Mesenchymal stem cell (in vitro differentiated cells and primary cell): ENCODE data around the gene NUDCD3.

Experiments
- DNase-seq: peaks from one replicate; pipeline ENCODE4 v3.0.0-alpha.2; 2013
- H2AFZ ChIP-seq: one replicate; pipeline ENCODE4 v1.6.1; 2013; ENCODE audit warnings: low read depth, mild to moderate bottlenecking, control low read depth, inconsistent platforms, low read length, moderate library complexity
- H2AK5ac ChIP-seq: 2 replicates; pipeline ENCODE4 v1.6.1; 2013; ENCODE audit warnings: low read length, moderate library complexity, mild to moderate bottlenecking, inconsistent platforms; ENCODE audit not compliant: severe bottlenecking
- H2BK120ac ChIP-seq: one replicate; pipeline ENCODE4 v1.6.1; 2013; ENCODE audit warnings: low read depth, mild to moderate bottlenecking, inconsistent platforms, low read length, moderate library complexity
- H2BK12ac ChIP-seq, 2 experiments: one replicate each; pipeline ENCODE4 v1.6.1; 2013; ENCODE audit warnings: inconsistent platforms in 2 of 2, low read length in 2 of 2, mild to moderate bottlenecking in 2 of 2, moderate library complexity in 2 of 2, control low read depth in 1 of 2
- H2BK15ac ChIP-seq: one replicate; pipeline ENCODE4 v1.6.1; 2013; ENCODE audit warnings: mild to moderate bottlenecking, low read depth, inconsistent platforms; ENCODE audit not compliant: poor library complexity, severe bottlenecking
- H2BK5ac ChIP-seq: 2 replicates; pipeline ENCODE4 v1.6.1; 2013; ENCODE audit warnings: low read depth, mild to moderate bottlenecking, low read length, control low read depth, inconsistent platforms; ENCODE audit not compliant: poor library complexity, severe bottlenecking
- H3K14ac ChIP-seq, 2 experiments: one replicate each; pipeline ENCODE4 v1.6.1; 2013; ENCODE audit warnings: inconsistent platforms in 2 of 2, low read length in 2 of 2, control low read depth in 1 of 2, mild to moderate bottlenecking in 1 of 2, moderate library complexity in 1 of 2
- H3K18ac ChIP-seq, 2 experiments: one replicate each; pipeline ENCODE4 v1.6.1; 2013; ENCODE audit warnings: inconsistent platforms in 2 of 2, low read length in 2 of 2, control low read depth in 1 of 2, low read depth in 1 of 2, mild to moderate bottlenecking in 1 of 2
- H3K23ac ChIP-seq, 2 experiments: one replicate each; pipeline ENCODE4 v1.6.1; 2013; ENCODE audit warnings: inconsistent platforms in 2 of 2, low read length in 2 of 2, mild to moderate bottlenecking in 2 of 2, moderate library complexity in 2 of 2, control low read depth in 1 of 2
- H3K27ac ChIP-seq: 2 replicates; pipeline ENCODE4 v1.5.1; 2013; ENCODE audit warnings: mild to moderate bottlenecking, moderate library complexity, low read length, control low read depth, inconsistent platforms; ENCODE audit not compliant: poor library complexity, severe bottlenecking
- H3K27me3 ChIP-seq, 2 experiments: 2 replicates each; pipeline versions ENCODE4 v1.6.1 to v1.7.0; 2013; ENCODE audit warnings: low read length in 2 of 2, mild to moderate bottlenecking in 2 of 2, moderate library complexity in 2 of 2, control low read depth in 1 of 2, inconsistent platforms in 1 of 2; ENCODE audit not compliant: control insufficient read depth in 1 of 2, insufficient read depth in 1 of 2
- H3K36me3 ChIP-seq, 2 experiments: 2 replicates each; pipeline versions ENCODE4 v1.6.1 to v1.7.0; 2013; ENCODE audit warnings: low read length in 2 of 2, control low read depth in 1 of 2, inconsistent platforms in 1 of 2, low read depth in 1 of 2, mild to moderate bottlenecking in 1 of 2; ENCODE audit not compliant: insufficient read depth in 2 of 2, control insufficient read depth in 1 of 2
- H3K4ac ChIP-seq, 2 experiments: one replicate each; pipeline ENCODE4 v1.6.1; 2013; ENCODE audit warnings: inconsistent platforms in 2 of 2, low read length in 2 of 2, mild to moderate bottlenecking in 2 of 2, moderate library complexity in 2 of 2, control low read depth in 1 of 2, low read depth in 1 of 2
- H3K4me1 ChIP-seq: 2 replicates; pipeline ENCODE4 v1.6.1; 2013; ENCODE audit warnings: low read depth, low read length, control low read depth; ENCODE audit not compliant: control insufficient read depth, insufficient read depth
- H3K4me2 ChIP-seq: 2 replicates; pipeline ENCODE4 v1.6.1; 2013; ENCODE audit warnings: low read length, mild to moderate bottlenecking, inconsistent platforms; ENCODE audit not compliant: poor library complexity, severe bottlenecking
- H3K4me3 ChIP-seq, 2 experiments: 2 replicates each; pipeline versions ENCODE4 v1.5.1 to v1.7.0; 2013; ENCODE audit warnings: low read length in 2 of 2, mild to moderate bottlenecking in 2 of 2, control low read depth in 1 of 2, low read depth in 1 of 2; ENCODE audit not compliant: insufficient read depth in 1 of 2
- H3K79me1 ChIP-seq: replicated peaks from 2 replicates; pipeline ENCODE4 v1.6.1; 2013; ENCODE audit warnings: mild to moderate bottlenecking, control low read depth, low read length, inconsistent platforms; ENCODE audit not compliant: poor library complexity, severe bottlenecking
- H3K9ac ChIP-seq: 2 replicates; pipeline ENCODE4 v1.7.0; 2013; ENCODE audit warnings: mild to moderate bottlenecking, low read length, moderate library complexity
- H3K9me3 ChIP-seq: 2 replicates; pipeline ENCODE4 v1.7.0; 2013; ENCODE audit warnings: mild to moderate bottlenecking, low read length; ENCODE audit not compliant: control insufficient read depth
- H4K8ac ChIP-seq: one replicate; pipeline ENCODE4 v1.6.1; 2013; ENCODE audit warnings: inconsistent platforms, mild to moderate bottlenecking, low read length, moderate library complexity
- H4K91ac ChIP-seq: one replicate; pipeline ENCODE4 v1.6.1; 2013; ENCODE audit warnings: mild to moderate bottlenecking, low read length, inconsistent platforms
- WGBS: methylation state at CpG from one replicate; pipeline ENCODE4 v1.1.7; 2013; ENCODE audit warnings: mixed read lengths; 5-methylcytosine and 5-hydroxymethylcytosine counted together

NUDCD3 gene

GRCh38 chr7:44366986-44367385 lies 123.5 kb downstream of the NUDCD3 start:
- Histone ChIP-seq H3K36me3 (no peaks in the 10 kb centered on the region), H3K18ac (no peak overlapping the region), H2BK120ac (no peak overlapping the region), H4K8ac (no peak overlapping the region), H3K4me3 (no peak overlapping the region), H3K14ac (no peak overlapping the region), H2BK12ac (no peak overlapping the region), H3K4me1 (peaks cover 2% of the 10 kb centered on the region), H3K27me3 (no peaks in the 10 kb centered on the region), H3K23ac (no peak overlapping the region), H2BK15ac (no peak overlapping the region), H3K4me2 (no peak overlapping the region), H3K27ac (no peak overlapping the region), H3K79me1 (no peaks in the 10 kb centered on the region), H2AFZ (no peak overlapping the region), H3K4ac (no peak overlapping the region), H4K91ac (no peak overlapping the region), H2AK5ac (no peak overlapping the region), H2BK5ac (no peak overlapping the region), H3K9ac (no peak overlapping the region), H3K9me3 (peaks cover 4% of the 10 kb centered on the region)
- WGBS: 73% methylated on average over 4 of the region's 4 CpGs
- no peak for DNase-seq

- Histone ChIP-seq H3K23ac (no peak overlapping the region), H3K14ac (no peak overlapping the region), H3K9me3 (peaks cover 28% of the 10 kb centered on the region), H2AK5ac (no peak overlapping the region), H4K8ac (no peak overlapping the region), H2BK120ac (no peak overlapping the region), H4K91ac (no peak overlapping the region), H3K4me3 (no peak overlapping the region), H3K27me3 (peaks cover 0 to 20% of the 10 kb centered on the region in 2 experiments), H3K4me1 (no peaks in the 10 kb centered on the region), H2AFZ (no peak overlapping the region), H3K9ac (no peak overlapping the region), H2BK15ac (no peak overlapping the region), H2BK12ac (no peak overlapping the region), H3K4me2 (no peak overlapping the region), H3K79me1 (no peaks in the 10 kb centered on the region), H3K27ac (no peak overlapping the region), H2BK5ac (no peak overlapping the region), H3K4ac (no peak overlapping the region), H3K18ac (no peak overlapping the region), H3K36me3 (no peaks in the 10 kb centered on the region)
- DNase-seq: no peak
- WGBS: 14% methylated on average over 1 of the region's 2 CpGs
Measured at GRCh38 chr7:44353668-44354067, 136.8 kb downstream of the NUDCD3 start.

GRCh38 chr7:44348851-44349781 lies 141.3 kb downstream of the NUDCD3 start:
- no peaks in the 10 kb centered on the region for H3K36me3 ChIP-seq
- no peak overlapping the region for H3K9ac ChIP-seq
- no peak overlapping the region for H3K4me3 ChIP-seq
- no peaks in the 10 kb centered on the region for H3K4me1 ChIP-seq
- H3K9me3 ChIP-seq: peaks cover 14% of the 10 kb centered on the region
- WGBS: 69% methylated on average over 7 of the region's 9 CpGs
- no peak overlapping the region for H3K4ac ChIP-seq
- no peak overlapping the region for H3K27ac ChIP-seq
- DNase-seq: peak; percentile 15
- H2BK12ac ChIP-seq: no peak overlapping the region
- H2BK5ac ChIP-seq: no peak overlapping the region
- H2AK5ac ChIP-seq: no peak overlapping the region
- no peak overlapping the region for H3K23ac ChIP-seq
- peaks cover 8 to 23% of the 10 kb centered on the region in 2 experiments for H3K27me3 ChIP-seq
- H4K8ac ChIP-seq: no peak overlapping the region
- peak overlapping the region; percentile 16 for H2BK15ac ChIP-seq
- no peak overlapping the region for H4K91ac ChIP-seq
- no peaks in the 10 kb centered on the region for H3K79me1 ChIP-seq
- no peak overlapping the region for H3K14ac ChIP-seq
- no peak overlapping the region for H3K18ac ChIP-seq
- no peak overlapping the region for H3K4me2 ChIP-seq
- H2BK120ac ChIP-seq: no peak overlapping the region
- H2AFZ ChIP-seq: no peak overlapping the region

- Histone ChIP-seq H4K8ac (no peak overlapping the region), H2AFZ (no peak overlapping the region)
- 94% methylated on average over 2 of the region's 2 CpGs for WGBS
Measured at GRCh38 chr7:44348300-44348699, 142.2 kb downstream of the NUDCD3 start.

More at GRCh38 chr7:44348300-44348699, 142.2 kb downstream of the NUDCD3 start:
- Histone ChIP-seq H3K23ac (no peak overlapping the region), H3K27me3 (peaks cover 8 to 19% of the 10 kb centered on the region in 2 experiments), H3K4ac (no peak overlapping the region), H3K4me3 (no peak overlapping the region), H3K4me2 (no peak overlapping the region), H4K91ac (no peak overlapping the region), H2BK12ac (no peak overlapping the region), H3K4me1 (no peaks in the 10 kb centered on the region), H2BK15ac (no peak overlapping the region), H3K36me3 (no peaks in the 10 kb centered on the region), H3K27ac (no peak overlapping the region), H2AK5ac (no peak overlapping the region), H2BK120ac (no peak overlapping the region), H3K79me1 (no peaks in the 10 kb centered on the region), H2BK5ac (no peak overlapping the region), H3K9ac (no peak overlapping the region), H3K9me3 (peaks cover 12% of the 10 kb centered on the region), H3K18ac (no peak overlapping the region), H3K14ac (no peak overlapping the region)
- DNase-seq: peak; percentile 55
